Renal cortical epithelial cell (primary cell): Measurements from ENCODE around the gene KRTAP10-1. TPM values are rescaled to one million over a fixed set of nuclear protein-coding genes. Genes with fewer than 3 reads are reported as not detected.
"Not testable (repeated sequence)": the region's sequence is repeated elsewhere in the genome, so short reads cannot be mapped to it uniquely, and the experiment has no call there.

Experiments used
- DNase-seq: peaks from one replicate; pipeline ENCODE4 v3.0.0-alpha.2; 2011; ENCODE audit warnings: low read depth
- total RNA-seq: library from RNA; depleted of rRNA; stranded (reverse); fragments of >200 nt; gene quantifications from 2 replicates; pipeline ENCODE4 v1.2.3, GENCODE V29; 2014

Gene KRTAP10-1
- total RNA-seq, 1 donor from 2014 or later = not detected

DNA sequence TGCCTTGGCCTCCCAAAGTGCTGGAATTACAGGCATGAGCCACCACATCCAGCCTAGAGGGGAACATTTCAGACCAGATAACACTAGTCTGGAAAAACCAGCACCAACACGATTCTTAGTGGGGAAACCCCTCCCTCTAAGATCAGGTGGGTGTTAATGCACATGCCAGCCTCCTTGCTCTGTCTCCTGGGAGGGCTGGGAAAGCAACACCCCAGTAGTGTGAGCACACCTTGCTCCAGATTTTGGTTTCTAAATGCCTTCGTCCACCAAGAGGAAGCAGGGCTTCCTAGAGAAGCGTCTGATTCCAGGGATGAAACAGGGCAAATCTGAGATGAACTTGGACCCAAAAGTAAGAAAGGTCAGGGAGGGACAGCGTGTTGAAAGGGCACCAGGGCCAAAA lies 31.3 kb upstream of the KRTAP10-1 start:
- DNase-seq = no peak

DNA sequence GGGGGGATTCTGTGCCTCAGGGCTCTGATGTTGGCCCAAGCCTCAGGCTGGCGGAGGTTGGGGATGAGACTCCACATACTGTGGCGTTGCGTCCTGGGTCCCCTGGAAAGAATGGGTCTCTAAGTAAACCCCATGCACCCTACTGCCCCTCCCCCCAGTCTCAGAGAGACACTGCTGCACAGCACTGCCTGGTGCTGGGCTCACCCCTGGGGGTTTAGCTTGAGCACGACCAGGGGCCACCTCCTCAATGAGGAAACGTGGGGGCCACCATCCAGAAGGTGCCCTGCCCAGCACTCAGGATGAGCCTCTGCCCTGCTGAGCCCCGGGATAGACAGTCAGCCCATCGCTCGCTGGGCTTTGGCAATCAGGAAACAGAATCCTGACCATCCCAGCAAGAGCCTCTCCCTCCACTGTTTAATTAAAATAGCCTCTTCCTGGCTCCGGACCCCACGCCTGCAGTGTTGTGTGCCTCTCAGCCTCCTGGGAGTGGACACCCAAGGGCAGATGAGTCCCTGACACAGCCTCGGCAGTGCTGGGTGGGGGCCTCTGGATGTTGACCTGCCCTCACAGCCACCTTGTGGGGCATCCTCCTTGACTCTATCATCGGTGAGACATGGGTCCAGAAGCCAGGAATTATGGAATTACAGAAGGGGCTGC lies 30.0 kb upstream of the KRTAP10-1 start:
- no peak for DNase-seq

DNA sequence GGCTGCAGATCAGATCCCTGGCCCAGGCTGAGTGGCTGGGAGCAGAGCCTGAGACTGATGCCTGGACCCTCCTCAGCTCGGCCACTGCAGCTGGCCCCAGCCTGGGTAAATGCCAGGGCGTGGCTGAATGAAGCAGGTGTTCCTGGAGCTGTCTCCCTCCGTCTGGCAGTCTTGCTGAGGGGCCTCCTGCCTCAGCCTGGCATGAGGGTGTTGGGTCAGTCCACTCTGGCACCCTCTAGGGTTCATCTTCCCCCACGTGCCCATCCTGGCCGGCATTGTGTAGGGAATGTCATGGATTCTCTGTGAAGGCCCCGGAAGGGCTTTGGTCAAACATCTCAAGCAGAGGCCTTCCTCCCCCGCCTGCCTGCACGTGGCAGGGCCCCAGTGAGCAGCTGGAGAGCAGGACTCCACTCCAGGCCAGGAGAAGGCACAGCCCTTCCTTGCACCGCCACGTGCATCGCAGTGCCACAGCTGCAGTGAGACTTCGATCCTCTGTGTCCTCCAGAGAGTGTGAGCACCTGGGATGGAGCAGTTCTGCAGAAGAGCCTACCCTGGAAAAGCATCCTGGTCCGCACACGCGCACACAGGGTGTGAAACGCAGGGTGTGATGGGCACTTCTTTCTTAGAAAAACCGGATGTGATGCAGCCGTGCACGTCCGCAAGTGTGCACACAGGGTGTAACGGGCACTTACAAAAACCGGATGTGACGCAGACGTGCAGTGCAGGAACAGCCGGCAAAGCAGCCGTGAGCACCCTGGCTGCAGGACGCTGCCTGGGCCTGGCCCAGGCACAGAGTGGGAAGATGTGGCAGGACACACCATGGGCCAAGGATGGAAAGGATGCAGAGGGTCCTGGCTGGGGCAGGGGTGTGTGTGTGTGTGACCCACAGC lies 28.9 kb upstream of the KRTAP10-1 start:
- no peak for DNase-seq

DNA sequence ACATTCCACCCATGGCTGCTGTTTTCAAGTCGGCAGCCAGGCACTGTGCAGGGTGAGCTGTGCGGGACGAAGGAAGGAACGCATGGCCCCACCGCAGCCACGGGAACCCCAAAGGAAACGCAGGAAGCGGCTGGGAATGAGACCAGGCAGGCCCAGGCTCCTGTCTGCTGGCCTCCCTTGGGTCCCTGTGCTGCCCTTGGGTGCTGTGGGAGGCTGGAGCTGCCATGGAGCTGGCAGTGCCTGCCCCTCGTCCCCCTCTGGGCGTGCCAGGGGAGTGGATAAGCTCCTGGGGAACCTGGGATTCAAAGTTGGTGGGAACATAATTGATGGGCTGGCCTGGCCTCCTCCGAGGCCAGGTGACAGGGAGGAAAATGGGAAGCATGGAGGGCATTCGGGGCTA lies 28.3 kb upstream of the KRTAP10-1 start:
- DNase-seq = no peak

DNA sequence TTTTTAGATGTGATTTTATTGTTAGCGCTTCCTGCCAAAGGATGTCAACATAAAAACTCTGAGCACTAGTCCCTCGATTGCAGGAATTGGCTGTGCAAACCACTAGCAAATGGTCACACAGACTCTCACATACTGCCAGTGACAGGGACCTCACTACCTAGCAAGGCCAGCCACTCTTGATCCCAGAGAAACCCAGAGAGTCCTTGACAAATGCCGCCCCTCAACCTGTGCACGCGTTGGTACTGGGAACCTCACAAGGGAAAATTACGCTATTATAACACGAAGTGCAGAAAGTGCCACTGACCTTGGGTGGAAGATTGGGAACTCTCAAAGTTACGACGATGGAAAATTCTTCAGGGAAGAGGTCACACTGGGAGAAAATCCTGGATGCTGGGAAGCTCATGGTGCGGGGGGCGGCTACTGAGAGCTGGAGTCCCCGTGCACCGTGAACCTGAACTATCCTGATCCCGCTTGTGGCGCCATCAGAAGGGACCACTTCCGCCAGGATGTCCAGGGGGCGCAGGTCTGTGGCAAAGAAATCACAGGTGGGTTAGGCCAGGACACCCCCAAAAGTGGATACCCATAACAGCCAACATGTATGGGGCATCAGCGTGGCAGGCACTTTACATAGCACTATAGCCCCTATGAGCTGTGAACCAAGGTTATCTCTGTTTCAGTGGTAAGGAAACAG lies 27.6 kb upstream of the KRTAP10-1 start:
- DNase-seq = no peak

DNA sequence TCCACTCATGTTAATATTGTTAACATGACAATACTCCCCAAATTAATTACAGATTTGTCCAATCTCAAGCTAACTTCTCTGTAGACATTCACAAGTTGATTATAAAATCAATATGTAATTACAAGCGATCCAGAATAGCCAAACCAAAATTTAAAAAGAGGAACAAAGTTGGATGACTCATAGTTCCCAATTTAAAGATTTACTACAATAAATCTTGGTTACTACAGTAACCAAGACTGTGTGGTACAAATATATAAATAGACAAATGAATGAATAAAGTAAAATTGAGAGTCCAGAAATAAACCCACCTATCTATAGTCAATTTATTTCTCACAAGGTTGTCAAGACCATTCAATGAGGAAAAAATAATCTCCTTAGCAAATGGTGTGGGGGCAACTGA lies 26.4 kb upstream of the KRTAP10-1 start:
- DNase-seq = no peak

DNA sequence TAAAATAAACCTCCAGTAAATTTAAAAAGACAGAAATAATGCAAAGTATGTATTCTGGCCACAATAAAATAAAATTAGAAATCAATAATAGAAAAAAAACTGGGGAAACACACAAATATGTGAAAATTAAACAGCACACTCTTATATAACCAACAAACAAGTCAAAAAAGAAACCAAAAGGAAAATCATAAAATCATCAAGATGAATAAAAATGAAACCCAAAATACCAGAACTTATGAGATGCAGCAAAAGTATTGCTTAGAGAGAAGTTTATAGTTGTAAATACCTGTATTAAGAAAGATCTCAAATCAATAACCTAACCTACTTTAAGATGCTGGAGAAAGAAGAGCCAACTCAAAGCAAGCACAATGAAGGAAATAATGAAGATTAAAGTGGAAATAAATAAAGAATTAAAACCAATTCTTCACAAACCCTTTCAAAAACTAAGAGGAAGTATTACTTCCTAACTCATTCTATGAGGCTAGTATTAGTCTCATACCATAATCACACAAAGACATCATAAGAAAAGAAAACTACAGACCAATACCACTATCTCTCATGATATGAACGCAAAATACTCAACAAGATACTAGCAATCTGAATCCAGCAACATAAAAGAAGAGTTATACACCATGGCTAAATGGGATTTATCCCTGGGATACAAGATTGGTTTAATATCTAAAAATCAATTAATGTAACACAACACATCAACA lies 25.0 kb upstream of the KRTAP10-1 start:
- no peak for DNase-seq

DNA sequence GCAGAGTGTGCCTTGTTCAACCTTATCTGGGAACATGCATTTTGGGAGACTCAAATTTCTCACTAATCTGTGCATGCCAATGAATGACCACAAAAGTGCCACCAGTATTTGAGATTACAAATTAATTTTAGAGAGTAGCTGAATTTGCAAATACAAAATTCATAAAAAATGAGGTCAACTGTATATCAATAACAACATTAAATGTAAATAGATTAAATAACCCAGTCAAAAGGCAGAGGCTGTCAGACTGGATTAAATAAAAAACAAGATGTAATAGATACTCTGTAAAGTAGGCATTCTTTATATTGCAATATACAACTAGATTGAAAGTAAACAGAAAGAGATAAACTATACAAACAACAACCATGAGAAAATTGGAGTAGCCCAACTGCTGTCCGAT lies 24.1 kb upstream of the KRTAP10-1 start:
- no peak for DNase-seq

DNA sequence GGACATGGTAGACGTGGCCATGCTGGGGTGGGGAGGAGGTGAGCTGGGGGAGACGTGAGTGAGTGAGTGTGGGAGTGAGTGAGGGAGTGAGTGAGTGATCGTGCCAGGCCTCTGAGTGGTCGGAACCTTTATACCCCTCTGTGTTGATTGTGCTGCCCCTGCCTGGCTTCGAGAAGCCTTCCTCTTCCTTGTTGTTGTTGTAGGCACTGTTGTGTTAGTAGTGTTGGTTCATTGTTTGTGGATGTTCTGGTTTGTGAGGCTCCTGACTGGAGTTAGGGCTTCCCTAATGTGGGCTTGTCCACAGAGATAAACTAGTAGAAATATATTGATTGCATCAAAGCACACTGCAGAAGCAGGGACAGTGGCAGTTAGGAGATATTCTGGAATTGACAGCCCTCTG lies 18.7 kb upstream of the KRTAP10-1 start, which contains the start of gene KRTAP10-3:
Gene KRTAP10-3, minus strand, starts transcription at position 101 of the 400 bp plus-strand sequence. Its CDS starts 80 bp downstream, at position 21.
- DNase-seq = no peak

DNA sequence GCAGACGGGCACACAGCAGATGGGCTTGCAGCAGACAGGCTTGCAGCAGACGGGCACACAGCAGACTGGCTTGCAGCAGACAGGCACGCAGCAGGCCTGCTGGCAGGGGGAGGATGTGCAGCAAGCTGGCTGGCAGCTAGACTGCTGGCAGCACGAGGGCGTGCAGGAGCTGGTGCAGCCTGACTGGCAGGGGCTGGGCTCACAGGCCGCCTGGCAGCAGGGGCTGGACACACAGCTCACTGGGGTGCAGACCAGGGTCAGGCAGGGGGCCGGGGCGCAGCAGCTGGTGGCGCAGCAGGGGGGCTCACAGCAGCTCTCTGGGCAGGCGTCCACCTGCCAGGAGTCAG lies 18.3 kb upstream of the KRTAP10-1 start:
- DNase-seq = not testable (repeated sequence)

DNA sequence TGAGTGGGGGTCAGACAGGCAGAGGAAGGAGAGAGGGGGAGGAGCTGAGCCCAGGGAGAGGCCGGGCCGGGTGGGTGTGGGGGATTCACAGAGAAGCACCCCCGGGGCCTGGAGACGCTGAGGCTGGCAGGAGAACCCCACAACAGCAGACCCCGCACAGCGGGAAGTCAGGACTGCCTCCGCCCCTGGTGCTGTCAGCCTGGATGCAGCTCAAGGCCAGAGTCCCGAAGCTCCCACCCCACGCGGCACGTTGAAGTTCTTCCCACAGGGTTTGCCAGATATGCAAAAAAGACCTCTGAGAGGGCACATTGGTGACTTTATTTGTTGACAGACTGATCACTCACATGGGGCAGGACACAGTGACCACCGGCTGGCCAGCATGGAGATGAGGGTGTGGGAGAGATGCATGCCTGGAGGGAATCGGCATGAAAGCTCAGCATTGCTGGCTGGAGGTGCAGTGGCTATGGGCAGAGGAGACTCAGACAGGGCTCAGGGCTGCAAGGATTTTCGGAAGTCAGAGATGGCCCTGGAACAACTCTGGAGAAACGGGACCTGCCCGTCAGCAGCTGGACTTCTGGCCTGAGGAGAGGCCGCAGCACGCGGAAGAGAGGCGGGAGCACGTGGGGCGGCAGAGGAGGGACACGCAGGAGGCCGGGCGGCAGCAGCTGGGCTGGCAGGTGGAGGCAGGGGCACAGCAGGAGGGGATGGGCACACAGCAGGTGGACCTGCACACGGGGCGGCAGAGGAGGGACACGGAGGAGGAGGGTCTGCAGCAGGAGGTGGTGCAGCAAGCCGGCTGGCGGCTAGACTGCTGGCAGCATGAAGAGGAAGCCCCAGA lies 17.7 kb upstream of the KRTAP10-1 start:
- no peak for DNase-seq

DNA sequence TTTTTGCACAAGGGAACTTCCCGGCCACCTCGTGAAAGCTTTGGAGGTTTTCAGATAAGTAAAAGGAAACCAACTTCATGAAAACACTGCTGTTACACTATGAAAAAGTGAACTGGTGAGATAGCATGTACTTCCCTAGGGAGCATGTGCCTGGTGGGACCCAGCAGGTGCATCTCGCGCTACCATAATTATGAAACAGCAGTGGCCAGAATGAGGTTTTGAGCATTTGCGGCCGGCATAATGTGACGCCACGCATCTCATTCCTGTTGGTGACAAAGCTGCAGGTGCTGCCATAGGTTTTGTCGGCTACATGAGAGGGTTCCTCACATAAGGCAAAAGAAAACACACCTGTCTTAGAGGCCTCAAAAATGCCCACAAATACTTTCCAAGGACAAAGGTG lies 16.9 kb upstream of the KRTAP10-1 start:
- DNase-seq = no peak

DNA sequence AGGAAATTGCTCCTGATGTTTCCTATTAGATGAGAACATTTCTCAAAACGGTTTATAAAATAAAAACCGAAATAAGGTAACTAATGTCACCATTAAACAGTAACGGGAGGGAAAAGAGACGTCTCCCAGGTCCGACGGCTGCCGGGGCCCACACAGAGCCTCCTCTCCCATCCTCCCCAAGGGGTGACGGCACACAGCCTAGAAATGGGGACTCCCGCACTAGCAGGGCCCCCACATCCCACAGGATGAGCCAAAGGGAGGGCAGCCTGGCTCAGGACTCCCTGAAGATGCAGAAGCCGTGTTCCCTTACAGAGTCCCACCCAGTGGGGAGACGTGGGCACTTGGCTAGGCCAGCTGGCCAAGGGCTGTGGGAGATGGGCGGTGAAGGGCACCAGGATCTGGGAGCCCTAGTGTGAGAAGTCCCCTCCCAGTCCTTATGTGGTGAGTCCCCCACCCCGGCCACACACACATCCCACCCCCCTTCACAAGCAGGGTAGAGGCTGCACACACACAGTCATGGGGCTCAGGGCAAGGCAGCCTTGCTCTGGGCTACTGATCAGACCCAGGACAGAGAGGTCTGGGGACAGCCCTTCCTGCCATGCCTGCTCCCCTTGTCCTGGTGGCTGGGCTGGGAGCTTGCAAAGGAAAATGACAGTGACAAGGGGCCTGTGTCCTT lies 15.3 kb upstream of the KRTAP10-1 start:
- DNase-seq = no peak

DNA sequence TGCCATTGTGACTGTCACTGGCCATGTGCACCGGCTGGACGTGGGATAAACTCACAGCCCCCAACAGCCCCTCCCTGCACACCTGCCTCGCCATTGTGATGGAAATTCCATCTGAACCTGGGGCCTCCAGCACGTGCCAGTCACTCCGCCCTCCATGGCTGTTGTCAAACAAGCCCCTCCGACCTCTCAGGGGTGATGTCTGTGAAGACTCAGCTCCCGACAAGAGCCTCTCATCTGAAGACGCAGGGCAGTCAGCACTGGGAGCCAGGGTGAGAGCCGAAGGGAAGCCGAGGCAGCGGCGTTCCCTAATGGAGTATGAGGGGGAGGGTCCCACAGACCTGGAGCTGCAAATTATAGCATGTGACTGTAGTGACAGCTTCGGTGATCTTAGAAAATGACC lies 12.7 kb upstream of the KRTAP10-1 start:
- no peak for DNase-seq

DNA sequence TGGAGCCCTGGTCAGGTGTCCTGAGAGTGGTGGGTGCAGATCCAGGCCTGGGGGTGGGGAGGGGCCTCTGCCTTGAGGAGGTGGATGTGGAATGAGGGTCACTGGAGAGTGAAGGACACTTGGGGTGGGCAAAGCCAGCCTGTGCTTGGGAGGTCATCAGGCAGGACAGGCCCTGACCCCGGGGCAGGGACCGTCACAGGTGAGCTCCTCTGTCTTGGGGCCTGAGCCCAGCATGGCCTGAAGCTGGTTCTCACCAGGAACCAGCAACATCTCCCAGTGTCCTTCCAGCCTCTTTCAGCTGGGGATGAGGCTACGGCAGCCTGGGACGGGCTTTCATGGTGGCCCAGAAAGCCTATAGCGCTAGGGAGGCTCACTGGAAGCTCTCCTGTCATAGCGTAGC lies 12.1 kb upstream of the KRTAP10-1 start:
- no peak for DNase-seq

DNA sequence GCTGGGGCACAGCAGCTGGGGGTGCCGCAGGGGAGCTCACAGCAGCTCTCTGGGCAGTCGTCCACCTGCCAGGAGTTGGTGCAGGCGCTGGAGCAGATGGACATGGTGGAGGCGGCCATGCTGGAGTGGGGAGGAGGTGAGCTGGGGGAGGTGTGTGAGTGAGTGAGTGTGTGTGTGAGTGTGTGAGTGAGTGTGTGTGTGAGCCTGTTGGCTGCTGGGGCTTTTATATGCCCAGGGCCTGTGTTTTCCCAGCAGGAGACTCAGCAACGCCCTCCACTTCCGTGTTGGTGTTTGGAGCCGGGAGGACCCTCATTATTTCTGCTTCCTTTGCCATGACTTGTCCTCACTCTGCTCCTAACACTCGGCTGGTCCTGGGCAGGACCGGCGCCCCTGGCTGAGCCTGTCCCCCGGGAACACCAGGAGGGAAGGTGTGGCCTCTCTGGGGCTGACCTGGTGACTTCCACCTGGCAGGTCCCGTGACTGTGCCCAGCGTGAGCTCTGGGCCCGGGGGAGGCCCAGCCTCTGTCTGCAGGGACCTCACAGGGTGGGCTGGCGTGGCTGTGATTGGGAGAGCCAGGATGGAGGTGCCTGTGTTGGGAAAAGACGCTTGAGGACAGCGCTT lies 11.5 kb upstream of the KRTAP10-1 start, which contains the start of gene KRTAP10-2:
Gene KRTAP10-2, minus strand, starts transcription at position 166 of the 622 bp plus-strand sequence. Its CDS starts 47 bp downstream, at position 119.
- DNase-seq = no peak

DNA sequence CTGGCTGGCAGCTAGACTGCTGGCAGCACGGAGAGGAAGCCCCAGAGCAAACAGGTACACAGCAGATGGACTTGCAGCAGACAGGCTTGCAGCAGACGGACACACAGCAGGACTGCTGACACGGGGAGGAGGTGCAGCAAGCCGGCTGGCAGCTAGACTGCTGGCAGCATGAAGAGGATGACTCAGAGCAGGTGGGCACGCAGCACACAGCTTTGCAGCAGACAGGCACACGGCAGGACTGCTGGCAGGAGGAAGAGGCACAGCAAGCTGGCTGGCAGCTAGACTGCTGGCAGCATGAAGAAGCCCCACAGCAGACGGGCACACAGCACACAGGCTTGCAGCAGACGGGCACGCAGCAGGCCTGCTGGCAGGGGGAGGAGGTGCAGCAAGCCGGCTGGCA lies 10.8 kb upstream of the KRTAP10-1 start:
- DNase-seq = no peak

DNA sequence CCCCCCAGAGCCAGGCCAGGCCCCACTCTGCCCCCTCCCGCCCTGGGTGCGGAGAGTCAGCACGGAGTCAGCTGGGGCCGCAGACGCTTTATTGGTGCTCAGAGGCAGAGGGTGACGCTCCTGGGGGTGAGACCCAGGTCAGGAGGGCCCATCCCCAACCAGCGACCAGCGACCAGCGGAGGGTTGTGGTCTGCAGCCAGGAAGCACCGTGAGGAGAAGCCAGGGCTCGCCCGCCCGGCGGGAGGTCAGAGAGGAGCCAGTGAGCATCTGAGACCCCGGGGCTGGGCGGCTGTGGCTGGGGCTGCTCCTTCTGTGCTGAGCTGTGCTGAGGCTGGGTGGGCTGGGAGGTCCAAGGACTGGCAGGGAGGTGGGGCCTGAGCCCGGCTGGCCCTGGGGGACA lies 10.3 kb upstream of the KRTAP10-1 start:
- not testable (repeated sequence) for DNase-seq

DNA sequence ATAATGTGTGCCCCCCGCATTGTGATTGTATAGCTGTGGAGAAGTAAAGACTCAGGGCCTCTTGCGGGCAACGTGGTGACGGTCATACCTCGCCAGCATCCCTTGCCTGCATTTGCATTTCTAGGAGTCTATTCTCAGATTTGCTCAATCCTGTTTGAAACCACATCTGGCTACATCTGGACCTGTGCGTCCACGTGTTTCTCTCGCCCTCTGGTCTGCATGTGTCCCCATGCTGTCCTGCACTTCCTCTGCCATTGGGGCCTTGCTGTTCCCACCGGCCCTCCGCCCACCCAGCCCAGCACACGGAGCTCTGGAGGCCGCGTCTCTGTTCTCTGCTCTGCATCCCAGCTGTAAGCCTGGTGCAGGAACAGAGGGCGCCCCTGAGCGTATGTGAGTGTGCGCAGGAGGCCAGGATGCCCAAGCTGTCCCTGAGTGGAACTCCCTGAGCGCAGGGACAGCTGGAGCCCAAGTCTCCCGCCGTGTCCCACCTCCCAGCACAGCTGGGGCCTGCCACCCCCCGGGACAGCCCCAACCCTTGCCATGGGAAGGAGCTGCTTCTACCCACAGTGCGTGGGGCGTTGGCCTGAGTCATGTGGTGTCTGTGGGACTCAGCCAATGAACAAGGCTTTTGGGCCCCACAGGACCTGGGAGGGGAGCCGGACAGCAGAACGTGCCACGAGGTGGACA lies 9.7 kb upstream of the KRTAP10-1 start:
- DNase-seq = no peak
